ENCODE data around the gene ZMYND15. TPM values are rescaled to one million over a fixed set of nuclear protein-coding genes. Genes with fewer than 3 reads are reported as not detected.

ZMYND15 gene
- total and polyA plus RNA-seq, 2 donors (not counting 1 experiment from before 2014, with no cell fraction given): under 0.01 to 0.11 TPM

- peak within 1 kb of the TSS; percentile 38 for H3K9ac ChIP-seq (ENCODE audit: insufficient read depth, low read length)
- no peaks in the 10 kb centered on the region for H3K79me2 ChIP-seq (ENCODE audit: control insufficient read depth, insufficient read depth, low read length)
- peaks cover 7% of the 10 kb centered on the region for H3K4me1 ChIP-seq (ENCODE audit: control insufficient read depth, extremely low read depth, insufficient read depth, low read length)
- no peaks in the 10 kb centered on the region for H3K27me3 ChIP-seq (ENCODE audit: control insufficient read depth, insufficient read depth, low read length)
- no peaks in the 10 kb centered on the region for H4K20me1 ChIP-seq (ENCODE audit: control insufficient read depth, extremely low read depth, insufficient read depth, low read length)
- no peaks in the 10 kb centered on the region for H3K36me3 ChIP-seq (ENCODE audit: control insufficient read depth, insufficient read depth, low read length)
- H2AFZ ChIP-seq (ENCODE audit: low read length): peak within 1 kb of the TSS; percentile 81
- H3K4me2 ChIP-seq (ENCODE audit: extremely low read depth, insufficient read depth, low read length): peak within 1 kb of the TSS; percentile 90
- H3K9me3 ChIP-seq (ENCODE audit: control insufficient read depth, insufficient read depth, low read depth, low read length): no peaks in the 10 kb centered on the region
- no peak for TF ChIP-seq EZH2 (IDR thresholded peaks at IDR 0.05; ENCODE audit: low read length, missing control alignments)
- peak; percentile 42 to 68 for TF ChIP-seq CTCF (conservative IDR thresholded peaks at IDR 0.05 in 1 of 2, IDR thresholded peaks at IDR 0.05 in 1 of 2; ENCODE audit: low read depth in 1 of 2, low read length in 2 of 2)
- H3K27ac ChIP-seq (ENCODE audit: insufficient read depth, low read length): peak within 1 kb of the TSS; percentile 17
- DNase-seq (ENCODE audit: low read depth in 2 of 2): peak; percentile 98
- peak within 1 kb of the TSS; percentile 53 to 66 (median 60) for H3K4me3 ChIP-seq (replicated peaks in 1 of 4; ENCODE audit: control extremely low read depth in 1 of 4, insufficient read depth in 1 of 4, low read depth in 3 of 4, low read length in 4 of 4)
Observed at GRCh38 chr17:4709794-4710692, 29.6 kb upstream of the ZMYND15 start, which contains the start of gene ARRB2. Gene ARRB2 (plus strand): TSS chr17:4710632. CDS start chr17:4710722, 90 bp downstream.

GRCh38 chr17:4710693-4711634 is 28.7 kb upstream of the ZMYND15 start:
- Histone ChIP-seq H2AFZ (ENCODE audit: low read length) (no peak overlapping the region), H3K4me3 (replicated peaks in 1 of 4; ENCODE audit: control extremely low read depth in 1 of 4, insufficient read depth in 1 of 4, low read depth in 3 of 4, low read length in 4 of 4) (peak overlapping the region; percentile 53 to 66 (median 60)), H3K79me2 (ENCODE audit: control insufficient read depth, insufficient read depth, low read length) (no peaks in the 10 kb centered on the region), H3K36me3 (ENCODE audit: control insufficient read depth, insufficient read depth, low read length) (no peaks in the 10 kb centered on the region), H3K4me1 (ENCODE audit: control insufficient read depth, extremely low read depth, insufficient read depth, low read length) (peaks cover 7% of the 10 kb centered on the region), H3K4me2 (ENCODE audit: extremely low read depth, insufficient read depth, low read length) (peak overlapping the region; percentile 90), H4K20me1 (ENCODE audit: control insufficient read depth, extremely low read depth, insufficient read depth, low read length) (no peaks in the 10 kb centered on the region), H3K9me3 (ENCODE audit: control insufficient read depth, insufficient read depth, low read depth, low read length) (no peaks in the 10 kb centered on the region), H3K27me3 (ENCODE audit: control insufficient read depth, insufficient read depth, low read length) (no peaks in the 10 kb centered on the region), H3K9ac (ENCODE audit: insufficient read depth, low read length) (peak overlapping the region; percentile 38), H3K27ac (ENCODE audit: insufficient read depth, low read length) (peak overlapping the region; percentile 17)
- DNase-seq (ENCODE audit: low read depth in 2 of 2): no peak
- TF ChIP-seq CTCF (conservative IDR thresholded peaks at IDR 0.05 in 1 of 2, IDR thresholded peaks at IDR 0.05 in 1 of 2; ENCODE audit: low read depth in 1 of 2, low read length in 2 of 2): no peak
- TF ChIP-seq EZH2 (IDR thresholded peaks at IDR 0.05; ENCODE audit: low read length, missing control alignments): no peak

All from fibroblast of lung (primary cell).